ENCODE measurements around the gene TBC1D10B.

DNA sequence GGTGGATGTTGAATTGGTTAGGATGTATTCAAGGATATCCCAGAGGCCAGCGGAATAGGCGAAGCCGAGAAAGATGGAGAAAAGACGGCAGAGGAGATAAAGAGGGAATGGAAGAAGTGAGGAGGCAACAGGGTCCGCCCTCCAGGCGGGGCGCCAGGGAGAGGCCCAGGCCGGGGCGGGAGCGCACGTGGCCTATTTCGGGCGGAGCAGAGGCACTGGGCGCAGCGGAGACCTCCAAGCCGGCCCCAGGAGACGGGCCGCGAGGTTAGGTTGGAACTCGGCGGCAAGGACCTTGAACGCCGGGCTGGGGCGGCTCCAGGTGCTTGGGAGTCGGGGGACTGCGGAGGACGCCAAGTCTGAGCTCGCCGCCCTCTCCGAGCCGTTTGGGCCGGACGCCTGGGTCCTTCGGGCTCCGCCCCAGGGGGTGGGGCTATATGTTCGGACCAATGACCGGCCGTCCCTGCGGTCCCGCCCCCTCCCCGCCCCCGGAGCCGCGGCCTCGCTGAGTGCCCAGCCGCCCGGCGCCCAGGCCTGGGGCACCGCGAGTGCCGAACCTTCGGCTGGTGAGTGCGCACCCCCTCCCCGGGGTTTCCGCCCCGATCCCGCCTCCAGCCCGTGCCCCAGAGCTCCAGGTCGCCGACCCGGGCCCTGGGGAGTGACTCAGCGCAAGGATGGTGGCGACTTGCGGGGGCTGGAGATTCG, 37.0 kb upstream of the TBC1D10B start, which contains the start of gene ZNF771:
- 0 out of 2 replicates have a peak, but pooled peaks have one; percentile 8 for TF ChIP-seq YY1 (IDR thresholded peaks at IDR 0.05; ENCODE audit: low read depth)
- TF ChIP-seq, protein P1, sequence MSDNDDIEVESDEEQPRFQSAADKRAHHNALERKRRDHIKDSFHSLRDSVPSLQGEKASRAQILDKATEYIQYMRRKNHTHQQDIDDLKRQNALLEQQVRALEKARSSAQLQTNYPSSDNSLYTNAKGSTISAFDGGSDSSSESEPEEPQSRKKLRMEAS (IDR thresholded peaks at IDR 0.05) = peak; percentile 94
- TF ChIP-seq TAF1 (IDR thresholded peaks at IDR 0.05; ENCODE audit: low read depth) = peak; percentile 82
- no peak for TF ChIP-seq CEBPB (IDR thresholded peaks at IDR 0.05)
- TF ChIP-seq, protein P2, sequence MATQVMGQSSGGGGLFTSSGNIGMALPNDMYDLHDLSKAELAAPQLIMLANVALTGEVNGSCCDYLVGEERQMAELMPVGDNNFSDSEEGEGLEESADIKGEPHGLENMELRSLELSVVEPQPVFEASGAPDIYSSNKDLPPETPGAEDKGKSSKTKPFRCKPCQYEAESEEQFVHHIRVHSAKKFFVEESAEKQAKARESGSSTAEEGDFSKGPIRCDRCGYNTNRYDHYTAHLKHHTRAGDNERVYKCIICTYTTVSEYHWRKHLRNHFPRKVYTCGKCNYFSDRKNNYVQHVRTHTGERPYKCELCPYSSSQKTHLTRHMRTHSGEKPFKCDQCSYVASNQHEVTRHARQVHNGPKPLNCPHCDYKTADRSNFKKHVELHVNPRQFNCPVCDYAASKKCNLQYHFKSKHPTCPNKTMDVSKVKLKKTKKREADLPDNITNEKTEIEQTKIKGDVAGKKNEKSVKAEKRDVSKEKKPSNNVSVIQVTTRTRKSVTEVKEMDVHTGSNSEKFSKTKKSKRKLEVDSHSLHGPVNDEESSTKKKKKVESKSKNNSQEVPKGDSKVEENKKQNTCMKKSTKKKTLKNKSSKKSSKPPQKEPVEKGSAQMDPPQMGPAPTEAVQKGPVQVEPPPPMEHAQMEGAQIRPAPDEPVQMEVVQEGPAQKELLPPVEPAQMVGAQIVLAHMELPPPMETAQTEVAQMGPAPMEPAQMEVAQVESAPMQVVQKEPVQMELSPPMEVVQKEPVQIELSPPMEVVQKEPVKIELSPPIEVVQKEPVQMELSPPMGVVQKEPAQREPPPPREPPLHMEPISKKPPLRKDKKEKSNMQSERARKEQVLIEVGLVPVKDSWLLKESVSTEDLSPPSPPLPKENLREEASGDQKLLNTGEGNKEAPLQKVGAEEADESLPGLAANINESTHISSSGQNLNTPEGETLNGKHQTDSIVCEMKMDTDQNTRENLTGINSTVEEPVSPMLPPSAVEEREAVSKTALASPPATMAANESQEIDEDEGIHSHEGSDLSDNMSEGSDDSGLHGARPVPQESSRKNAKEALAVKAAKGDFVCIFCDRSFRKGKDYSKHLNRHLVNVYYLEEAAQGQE (IDR thresholded peaks at IDR 0.05; ENCODE audit: low read depth) = peak; percentile 25; the same call in 1 of the 2 replicates

Data from Ishikawa (cell line).